ENCODE measurements around the gene PRM2.

GRCh38 chr16:11268921-11269375, 7.3 kb downstream of the PRM2 start, which contains the start of gene TNP2:
- TF ChIP-seq, protein P1, sequence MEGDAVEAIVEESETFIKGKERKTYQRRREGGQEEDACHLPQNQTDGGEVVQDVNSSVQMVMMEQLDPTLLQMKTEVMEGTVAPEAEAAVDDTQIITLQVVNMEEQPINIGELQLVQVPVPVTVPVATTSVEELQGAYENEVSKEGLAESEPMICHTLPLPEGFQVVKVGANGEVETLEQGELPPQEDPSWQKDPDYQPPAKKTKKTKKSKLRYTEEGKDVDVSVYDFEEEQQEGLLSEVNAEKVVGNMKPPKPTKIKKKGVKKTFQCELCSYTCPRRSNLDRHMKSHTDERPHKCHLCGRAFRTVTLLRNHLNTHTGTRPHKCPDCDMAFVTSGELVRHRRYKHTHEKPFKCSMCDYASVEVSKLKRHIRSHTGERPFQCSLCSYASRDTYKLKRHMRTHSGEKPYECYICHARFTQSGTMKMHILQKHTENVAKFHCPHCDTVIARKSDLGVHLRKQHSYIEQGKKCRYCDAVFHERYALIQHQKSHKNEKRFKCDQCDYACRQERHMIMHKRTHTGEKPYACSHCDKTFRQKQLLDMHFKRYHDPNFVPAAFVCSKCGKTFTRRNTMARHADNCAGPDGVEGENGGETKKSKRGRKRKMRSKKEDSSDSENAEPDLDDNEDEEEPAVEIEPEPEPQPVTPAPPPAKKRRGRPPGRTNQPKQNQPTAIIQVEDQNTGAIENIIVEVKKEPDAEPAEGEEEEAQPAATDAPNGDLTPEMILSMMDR (IDR thresholded peaks at IDR 0.05; ENCODE audit: low read depth, low read length, poor library complexity, severe bottlenecking) = no peak
- TF ChIP-seq EZH2phosphoT487 (IDR thresholded peaks at IDR 0.05; ENCODE audit: borderline replicate concordance, low read length) = no peak
